AG20443 (cell line): ENCODE measurements around the gene CACTIN.
"Not testable (repeated sequence)": the region's sequence is repeated elsewhere in the genome, so short reads cannot be mapped to it uniquely, and the experiment has no call there.

ENCODE experiments used
- DNase-seq: peaks from one replicate; pipeline ENCODE4 v3.0.0; 2012; ENCODE audit warnings: low spot score, mixed read lengths

CACTIN gene

GRCh38 chr19:3663838-3664237 lies 37.2 kb upstream of the CACTIN start:
- no peak for DNase-seq

GRCh38 chr19:3661284-3662238 lies 35.0 kb upstream of the CACTIN start:
- no peak for DNase-seq

- DNase-seq, result no peak
Measured at GRCh38 chr19:3660493-3661219, 34.1 kb upstream of the CACTIN start.

- no peak for DNase-seq
Measured at GRCh38 chr19:3659746-3660112, 33.1 kb upstream of the CACTIN start.

GRCh38 chr19:3658870-3659745 lies 32.5 kb upstream of the CACTIN start:
- DNase-seq, result no peak

GRCh38 chr19:3658004-3658869 lies 31.6 kb upstream of the CACTIN start:
- DNase-seq, result no peak

- DNase-seq, result no peak
Measured at GRCh38 chr19:3657395-3657769, 30.8 kb upstream of the CACTIN start.

- DNase-seq, result no peak
Measured at GRCh38 chr19:3656747-3657394, 30.3 kb upstream of the CACTIN start.

- DNase-seq, result no peak
Measured at GRCh38 chr19:3656073-3656746, 29.6 kb upstream of the CACTIN start.

- DNase-seq, result peak; percentile 95
Measured at GRCh38 chr19:3655402-3656072, 28.9 kb upstream of the CACTIN start.

GRCh38 chr19:3653865-3654513 lies 27.4 kb upstream of the CACTIN start:
- DNase-seq, result no peak

GRCh38 chr19:3653081-3653795 lies 26.6 kb upstream of the CACTIN start:
- DNase-seq, result no peak

- no peak for DNase-seq
Measured at GRCh38 chr19:3652422-3652821, 25.8 kb upstream of the CACTIN start.

GRCh38 chr19:3651684-3652083 lies 25.1 kb upstream of the CACTIN start:
- DNase-seq, result no peak

- no peak for DNase-seq
Measured at GRCh38 chr19:3649888-3650287, 23.3 kb upstream of the CACTIN start.

GRCh38 chr19:3648037-3648905 lies 21.7 kb upstream of the CACTIN start:
- DNase-seq, result no peak

GRCh38 chr19:3647102-3647501 lies 20.5 kb upstream of the CACTIN start:
- DNase-seq, result not testable (repeated sequence)
